ENCODE results near the gene RIC1.
"Not testable (repeated sequence)": the region's sequence is repeated elsewhere in the genome, so short reads cannot be mapped to it uniquely, and the experiment has no call there.

The RIC1 gene

GRCh38 chr9:5683591-5683990, 54.7 kb downstream of the RIC1 start:
- not testable (repeated sequence) for DNase-seq

GRCh38 chr9:5684101-5684500, 55.2 kb downstream of the RIC1 start:
- DNase-seq, result no peak

- DNase-seq, result no peak
Observed at GRCh38 chr9:5688109-5688508, 59.2 kb downstream of the RIC1 start.

- no peak for DNase-seq
Observed at GRCh38 chr9:5690278-5690677, 61.4 kb downstream of the RIC1 start.

- no peak for DNase-seq
Observed at GRCh38 chr9:5695860-5696259, 67.0 kb downstream of the RIC1 start.

GRCh38 chr9:5696884-5697283, 68.0 kb downstream of the RIC1 start:
- DNase-seq, result no peak

- DNase-seq, result no peak
Observed at GRCh38 chr9:5698004-5698403, 69.1 kb downstream of the RIC1 start.

- DNase-seq, result no peak
Observed at GRCh38 chr9:5698810-5699556, 70.1 kb downstream of the RIC1 start.

GRCh38 chr9:5708414-5708813, 79.5 kb downstream of the RIC1 start:
- DNase-seq, result no peak

GRCh38 chr9:5712651-5713390, 83.9 kb downstream of the RIC1 start:
- no peak for DNase-seq

GRCh38 chr9:5714501-5715401, 85.8 kb downstream of the RIC1 start:
- no peak for DNase-seq

- no peak for DNase-seq
Observed at GRCh38 chr9:5715548-5716127, 86.7 kb downstream of the RIC1 start.

GRCh38 chr9:5717434-5717833, 88.5 kb downstream of the RIC1 start:
- not testable (repeated sequence) for DNase-seq

GRCh38 chr9:5718296-5719032, 89.6 kb downstream of the RIC1 start:
- no peak for DNase-seq

GRCh38 chr9:5719100-5719926, 90.4 kb downstream of the RIC1 start:
- DNase-seq, result no peak

- no peak for DNase-seq
Observed at GRCh38 chr9:5720151-5720550, 91.2 kb downstream of the RIC1 start.

GRCh38 chr9:5721279-5722087, 92.6 kb downstream of the RIC1 start:
- no peak for DNase-seq

GRCh38 chr9:5722679-5723078, 93.8 kb downstream of the RIC1 start:
- DNase-seq, result not testable (repeated sequence)

GRCh38 chr9:5735072-5735471, 106.2 kb downstream of the RIC1 start:
- no peak for DNase-seq

- no peak for DNase-seq
Observed at GRCh38 chr9:5736563-5737346, 107.8 kb downstream of the RIC1 start.
